Panc1 (cell line): ENCODE data around the gene OR6C65. TPM values are rescaled to one million over a fixed set of nuclear protein-coding genes. Genes with fewer than 3 reads are reported as not detected.
"Not testable (repeated sequence)": the region's sequence is repeated elsewhere in the genome, so short reads cannot be mapped to it uniquely, and the experiment has no call there.

ENCODE experiments used
- ATAC-seq: fragments of 200-7000 bp; cut with Tn5 transposase; 2 replicates; pipeline ENCODE4 v1.9.1; 2020; ENCODE audit warnings: mild to moderate bottlenecking, moderate library complexity
- BruUV-seq: library from RNA; stranded (reverse); fragments of 400-500 nt; replicated peaks from 2 replicates; lab custom pipeline; 2021; lab: Mats Ljungman, UMichigan
- CTCF ChIA-PET: fragments of 300-600 bp; sonication (Branson Sonifier 250); formaldehyde crosslinking; loops from one replicate; lab custom pipeline; 2022; ENCODE audit warnings: antibody characterized with exemption; lab: Charles Lee
- POLR2A ChIA-PET: fragments of 300-600 bp; sonication (Branson Sonifier 250); formaldehyde crosslinking; loops from one replicate; lab custom pipeline; 2022; ENCODE audit warnings: antibody characterized with exemption; lab: Charles Lee
- DNase-seq: peaks from one replicate; pipeline ENCODE4 v3.0.0-alpha.2; 2010; ENCODE audit warnings: low read depth, low spot score
- H3K27ac ChIP-seq: 2 replicates; pipeline ENCODE4 v1.5.1; 2011; ENCODE audit warnings: mild to moderate bottlenecking, low read length, inconsistent platforms
- H3K27me3 ChIP-seq: fragments of 200-500 bp; sonication (Bioruptor generic); 2 replicates; pipeline ENCODE4 v1.6.0; 2014; ENCODE audit warnings: low read length, inconsistent platforms; ENCODE audit not compliant: control insufficient read depth, insufficient read depth
- H3K36me3 ChIP-seq: fragments of 200-500 bp; sonication (Bioruptor generic); 2 replicates; pipeline ENCODE4 v1.5.1; 2014; ENCODE audit warnings: inconsistent platforms, mild to moderate bottlenecking, low read length, moderate library complexity; ENCODE audit not compliant: control insufficient read depth, insufficient read depth
- H3K4me1 ChIP-seq: 2 replicates; pipeline ENCODE4 v1.5.1; 2011; ENCODE audit warnings: inconsistent platforms, mild to moderate bottlenecking, low read length, moderate library complexity; ENCODE audit not compliant: control insufficient read depth, insufficient read depth
- H3K4me3 ChIP-seq, 2 experiments: 2 replicates each; pipeline ENCODE4 v1.5.1; 2011 to 2012; ENCODE audit warnings: low read depth in 2 of 2, low read length in 2 of 2, mild to moderate bottlenecking in 2 of 2, inconsistent platforms in 1 of 2, moderate library complexity in 1 of 2
- H3K9me3 ChIP-seq: fragments of 200-500 bp; sonication (Bioruptor generic); 2 replicates; pipeline ENCODE4 v1.5.1; 2014; ENCODE audit warnings: low read depth, mild to moderate bottlenecking, inconsistent platforms, low read length, moderate library complexity; ENCODE audit not compliant: control insufficient read depth, insufficient read depth
- POLR2AphosphoS5 ChIP-seq: IDR thresholded peaks from 2 replicates; pipeline ENCODE4 v1.6.1; 2012; ENCODE audit warnings: mild to moderate bottlenecking, low read depth, low read length, moderate library complexity
- SIN3A ChIP-seq: IDR thresholded peaks from 2 replicates; pipeline ENCODE4 v1.6.1; 2012; ENCODE audit warnings: low read depth, mild to moderate bottlenecking, low read length, moderate library complexity, borderline replicate concordance; ENCODE audit not compliant: insufficient read depth
- TCF7L2 ChIP-seq: IDR thresholded peaks from 2 replicates; pipeline ENCODE4 v1.6.1; 2011; ENCODE audit warnings: mild to moderate bottlenecking, low read depth, low read length, inconsistent platforms
- in situ Hi-C: cut with HindIII; loops from 2 replicates; pipeline ENCODE4 v1.10.0; 2016; ENCODE audit warnings: low sequenced_read_pairs, low pct_unique_long_range_greater_than_20kb
- intact Hi-C: fragments of 100-400 bp; cut with micrococcal nuclease; formaldehyde crosslinking; loops from one replicate; pipeline ENCODE4 v1.10.0; 2022; ENCODE audit not compliant: unreplicated experiment
- total RNA-seq: library from RNA; stranded (reverse); gene quantifications from one replicate; pipeline ENCODE4 v1.2.1, GENCODE V29; 2021; ENCODE audit not compliant: unreplicated experiment
- TF ChIP-seq, protein P1 (sequence below): fragments of 450-650 bp; IDR thresholded peaks from 2 replicates; pipeline ENCODE4 v1.5.1; 2017; ENCODE audit warnings: mild to moderate bottlenecking
- TF ChIP-seq, protein P2 (sequence below), 2 experiments: IDR thresholded peaks; 2 replicates each; pipeline ENCODE4 v1.6.1; 2011 to 2012; ENCODE audit warnings: low read depth in 2 of 2, control low read depth in 1 of 2, low read length in 1 of 2, mild to moderate bottlenecking in 1 of 2, moderate library complexity in 1 of 2; ENCODE audit not compliant: insufficient read depth in 1 of 2

Gene OR6C65
- total RNA-seq, 1 experiment from 2014 or later, result not detected

DNA sequence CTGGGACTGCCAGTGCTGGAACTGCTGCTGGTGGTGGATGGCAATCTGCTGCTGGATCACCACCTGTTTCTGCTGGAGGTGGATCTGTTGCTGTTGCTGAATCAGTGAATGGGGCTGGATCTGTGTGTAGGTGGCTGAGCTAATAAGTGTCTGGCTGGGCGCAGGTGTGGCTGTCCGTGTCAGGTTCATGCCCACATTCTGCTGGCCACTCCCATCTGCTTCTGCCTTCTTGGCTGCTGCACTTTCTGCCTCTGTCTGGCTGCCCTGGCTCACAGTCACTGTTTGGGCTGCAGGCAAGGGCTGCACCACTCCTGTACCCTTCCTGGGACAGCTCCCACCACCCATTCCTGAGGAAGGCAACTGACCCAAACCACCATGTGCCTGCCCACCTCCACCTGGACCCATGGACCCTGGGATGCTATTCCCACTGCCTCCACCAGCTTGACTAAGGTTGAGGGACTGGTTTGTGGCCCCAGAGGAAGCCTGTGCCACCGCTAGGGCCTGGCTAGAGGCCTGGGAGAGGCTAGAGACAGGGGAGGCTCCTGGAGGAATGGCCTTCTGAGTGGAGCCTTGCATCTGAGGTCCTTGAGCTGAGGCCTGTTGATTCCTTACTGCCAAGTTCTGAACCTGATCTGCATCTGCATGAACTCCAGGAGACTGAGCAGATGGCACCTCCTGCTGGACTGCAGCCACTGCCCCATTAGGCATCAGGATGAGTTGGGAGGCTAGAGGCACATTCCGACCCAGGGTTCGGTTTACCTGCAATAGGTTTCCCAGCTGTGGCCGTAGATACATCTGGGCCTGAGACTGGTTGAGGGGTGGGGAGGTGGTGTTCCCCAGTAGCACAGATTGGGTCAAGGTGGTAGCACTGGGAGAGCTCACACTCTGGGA is 13.4 kb downstream of the OR6C65 start:
- peak; percentile 52; the same call in 1 of the 2 replicates for ATAC-seq
- H3K4me3 ChIP-seq, in situ Hi-C loops, H3K4me1 ChIP-seq, H3K36me3 ChIP-seq, intact Hi-C loops, H3K27ac ChIP-seq, H3K9me3 ChIP-seq, POLR2A ChIA-PET, BruUV-seq, DNase-seq, H3K27me3 ChIP-seq, CTCF ChIA-PET: not testable (repeated sequence)
- TF ChIP-seq, protein P1, sequence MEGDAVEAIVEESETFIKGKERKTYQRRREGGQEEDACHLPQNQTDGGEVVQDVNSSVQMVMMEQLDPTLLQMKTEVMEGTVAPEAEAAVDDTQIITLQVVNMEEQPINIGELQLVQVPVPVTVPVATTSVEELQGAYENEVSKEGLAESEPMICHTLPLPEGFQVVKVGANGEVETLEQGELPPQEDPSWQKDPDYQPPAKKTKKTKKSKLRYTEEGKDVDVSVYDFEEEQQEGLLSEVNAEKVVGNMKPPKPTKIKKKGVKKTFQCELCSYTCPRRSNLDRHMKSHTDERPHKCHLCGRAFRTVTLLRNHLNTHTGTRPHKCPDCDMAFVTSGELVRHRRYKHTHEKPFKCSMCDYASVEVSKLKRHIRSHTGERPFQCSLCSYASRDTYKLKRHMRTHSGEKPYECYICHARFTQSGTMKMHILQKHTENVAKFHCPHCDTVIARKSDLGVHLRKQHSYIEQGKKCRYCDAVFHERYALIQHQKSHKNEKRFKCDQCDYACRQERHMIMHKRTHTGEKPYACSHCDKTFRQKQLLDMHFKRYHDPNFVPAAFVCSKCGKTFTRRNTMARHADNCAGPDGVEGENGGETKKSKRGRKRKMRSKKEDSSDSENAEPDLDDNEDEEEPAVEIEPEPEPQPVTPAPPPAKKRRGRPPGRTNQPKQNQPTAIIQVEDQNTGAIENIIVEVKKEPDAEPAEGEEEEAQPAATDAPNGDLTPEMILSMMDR, result 0 out of 2 replicates have a peak, but pooled peaks have one; percentile 5

DNA sequence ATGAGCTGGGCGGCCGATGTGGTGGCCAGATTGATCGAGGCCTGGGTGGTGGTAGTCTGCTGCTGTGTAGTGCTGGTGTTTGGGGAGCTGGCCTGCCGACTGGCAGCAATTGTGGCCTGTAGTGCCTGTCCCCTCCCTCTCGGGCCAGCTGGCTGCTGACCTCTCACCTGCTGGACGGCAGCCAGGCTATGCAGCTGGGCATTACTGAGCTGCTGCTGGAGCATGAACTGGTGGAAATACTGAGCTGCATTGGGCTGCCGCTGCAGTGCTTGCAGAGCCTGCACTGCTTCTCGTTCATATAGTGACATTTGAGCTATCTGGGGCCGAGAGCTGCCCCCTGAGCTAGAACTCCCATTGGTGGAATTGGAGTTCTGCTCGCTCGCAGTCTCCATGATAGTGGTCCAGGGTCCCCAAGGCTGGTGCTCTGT is 14.1 kb downstream of the OR6C65 start:
- CTCF ChIA-PET, in situ Hi-C loops, DNase-seq, H3K36me3 ChIP-seq, H3K4me3 ChIP-seq, H3K9me3 ChIP-seq, H3K4me1 ChIP-seq, BruUV-seq, POLR2A ChIA-PET, H3K27me3 ChIP-seq, H3K27ac ChIP-seq, intact Hi-C loops: not testable (repeated sequence)
- peak; percentile 36; the same call in 1 of the 2 replicates for ATAC-seq

DNA sequence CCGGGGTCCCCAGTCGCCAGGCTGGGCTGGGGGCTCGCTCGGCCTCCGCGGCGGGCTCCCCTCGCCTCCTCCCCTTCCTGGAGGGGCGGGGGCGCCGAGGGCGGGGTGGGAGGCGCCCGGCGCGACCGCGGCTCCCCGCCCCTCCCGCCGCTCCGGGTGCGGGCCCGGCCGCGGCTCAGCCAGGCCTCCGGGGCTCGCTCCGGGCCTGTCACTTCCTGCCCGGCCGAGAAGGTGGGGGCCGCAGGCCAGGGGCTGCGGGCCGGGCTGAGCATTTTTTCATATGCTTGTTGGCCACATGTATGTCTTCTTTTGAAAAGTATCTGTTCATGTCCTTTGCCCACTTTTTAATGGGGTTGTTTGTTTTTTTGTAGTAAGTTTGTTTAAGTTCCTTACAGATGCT is 14.6 kb downstream of the OR6C65 start:
- H3K4me3 ChIP-seq, POLR2A ChIA-PET, H3K9me3 ChIP-seq, H3K36me3 ChIP-seq, in situ Hi-C loops, DNase-seq, CTCF ChIA-PET, H3K27ac ChIP-seq, BruUV-seq, intact Hi-C loops, H3K4me1 ChIP-seq, H3K27me3 ChIP-seq: not testable (repeated sequence)
- ATAC-seq, result peak; percentile 71; the same call in 1 of the 2 replicates

DNA sequence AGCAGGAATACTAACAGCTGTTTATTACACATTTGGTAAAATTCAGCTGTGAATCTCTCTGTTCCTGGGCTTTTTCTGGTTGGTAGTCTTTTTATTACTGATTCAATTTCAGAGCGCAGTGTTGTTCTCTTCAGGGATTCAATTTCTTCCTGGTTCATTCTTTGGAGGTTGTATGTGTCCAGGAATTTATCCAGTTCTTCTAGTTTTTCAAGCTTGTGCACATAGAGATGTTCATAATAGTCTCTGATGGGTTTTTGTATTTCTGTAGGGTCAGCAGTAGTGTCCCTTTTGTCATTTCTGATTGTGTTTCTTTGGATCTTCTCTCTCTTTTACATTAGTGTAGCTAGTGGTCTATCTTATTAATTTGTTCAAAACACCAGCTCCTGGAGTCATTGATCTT is 16.6 kb downstream of the OR6C65 start:
- intact Hi-C loops, result no loop called here

More for the DNA sequence above, 16.6 kb downstream of the OR6C65 start:
- ATAC-seq, result no peak
- Histone ChIP-seq H3K27me3 (peaks cover 3% of the 10 kb centered on the region; the same call in 1 of the 2 replicates), H3K27ac (no peak overlapping the region), H3K9me3 (no peaks in the 10 kb centered on the region), H3K4me1 (no peaks in the 10 kb centered on the region), H3K36me3 (no peaks in the 10 kb centered on the region), H3K4me3 (no peak overlapping the region)
- BruUV-seq, result no TSS peak
- CTCF ChIA-PET, result no interaction called here
- TF ChIP-seq, protein P2, sequence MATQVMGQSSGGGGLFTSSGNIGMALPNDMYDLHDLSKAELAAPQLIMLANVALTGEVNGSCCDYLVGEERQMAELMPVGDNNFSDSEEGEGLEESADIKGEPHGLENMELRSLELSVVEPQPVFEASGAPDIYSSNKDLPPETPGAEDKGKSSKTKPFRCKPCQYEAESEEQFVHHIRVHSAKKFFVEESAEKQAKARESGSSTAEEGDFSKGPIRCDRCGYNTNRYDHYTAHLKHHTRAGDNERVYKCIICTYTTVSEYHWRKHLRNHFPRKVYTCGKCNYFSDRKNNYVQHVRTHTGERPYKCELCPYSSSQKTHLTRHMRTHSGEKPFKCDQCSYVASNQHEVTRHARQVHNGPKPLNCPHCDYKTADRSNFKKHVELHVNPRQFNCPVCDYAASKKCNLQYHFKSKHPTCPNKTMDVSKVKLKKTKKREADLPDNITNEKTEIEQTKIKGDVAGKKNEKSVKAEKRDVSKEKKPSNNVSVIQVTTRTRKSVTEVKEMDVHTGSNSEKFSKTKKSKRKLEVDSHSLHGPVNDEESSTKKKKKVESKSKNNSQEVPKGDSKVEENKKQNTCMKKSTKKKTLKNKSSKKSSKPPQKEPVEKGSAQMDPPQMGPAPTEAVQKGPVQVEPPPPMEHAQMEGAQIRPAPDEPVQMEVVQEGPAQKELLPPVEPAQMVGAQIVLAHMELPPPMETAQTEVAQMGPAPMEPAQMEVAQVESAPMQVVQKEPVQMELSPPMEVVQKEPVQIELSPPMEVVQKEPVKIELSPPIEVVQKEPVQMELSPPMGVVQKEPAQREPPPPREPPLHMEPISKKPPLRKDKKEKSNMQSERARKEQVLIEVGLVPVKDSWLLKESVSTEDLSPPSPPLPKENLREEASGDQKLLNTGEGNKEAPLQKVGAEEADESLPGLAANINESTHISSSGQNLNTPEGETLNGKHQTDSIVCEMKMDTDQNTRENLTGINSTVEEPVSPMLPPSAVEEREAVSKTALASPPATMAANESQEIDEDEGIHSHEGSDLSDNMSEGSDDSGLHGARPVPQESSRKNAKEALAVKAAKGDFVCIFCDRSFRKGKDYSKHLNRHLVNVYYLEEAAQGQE (IDR thresholded peaks at IDR 0.05; ENCODE audit: insufficient read depth in 1 of 2, low read depth in 2 of 2, low read length in 1 of 2), result no peak
- TF ChIP-seq TCF7L2, result no peak
- TF ChIP-seq POLR2AphosphoS5, result no peak
- TF ChIP-seq SIN3A, result no peak
- TF ChIP-seq, protein P1, result no peak
- POLR2A ChIA-PET, result no interaction called here
- in situ Hi-C loops, result no loop called here
- DNase-seq, result no peak
